HL-60 (cell line): ENCODE data around the gene HVCN1.

Experiments
- DNase-seq, 2 experiments: peaks; one replicate each; pipeline ENCODE4 v3.0.0-alpha.2; 2010 to 2020; ENCODE audit warnings: low read depth in 1 of 2, low spot score in 1 of 2
- H3K27ac ChIP-seq: fragments of 250-450 bp; sonication (Bioruptor Pico); replicated peaks from 2 replicates; pipeline ENCODE4 v1.5.1; 2020; ENCODE audit warnings: mild to moderate bottlenecking, moderate library complexity
- H3K27me3 ChIP-seq: fragments of 250-450 bp; sonication (Bioruptor Pico); 2 replicates; pipeline ENCODE4 v1.5.1; 2021; ENCODE audit warnings: mild to moderate bottlenecking, moderate library complexity; ENCODE audit not compliant: insufficient read depth, poor library complexity, severe bottlenecking
- H3K4me3 ChIP-seq: replicated peaks from 2 replicates; pipeline ENCODE4 v1.5.1; 2011; ENCODE audit warnings: mild to moderate bottlenecking, control low read depth, low read length; ENCODE audit not compliant: insufficient read depth
- GABPA ChIP-seq: IDR thresholded peaks from 2 replicates; pipeline ENCODE4 v1.6.1; 2012; ENCODE audit warnings: low read depth
- POLR2AphosphoS5 ChIP-seq: IDR thresholded peaks from 2 replicates; pipeline ENCODE4 v1.6.1; 2012; ENCODE audit warnings: low read depth
- REST ChIP-seq: IDR thresholded peaks from 2 replicates; pipeline ENCODE4 v1.6.1; 2012; ENCODE audit warnings: low read depth; ENCODE audit not compliant: insufficient replicate concordance
- SPI1 ChIP-seq: IDR thresholded peaks from 2 replicates; pipeline ENCODE4 v1.6.1; 2012; ENCODE audit warnings: low read depth, mild to moderate bottlenecking, borderline replicate concordance
- TF ChIP-seq, protein P1 (sequence below): IDR thresholded peaks from one replicate; pipeline ENCODE4 v1.5.1; 2011; ENCODE audit warnings: low read length, control low read depth, inconsistent platforms; ENCODE audit not compliant: insufficient read depth

The HVCN1 gene

DNA sequence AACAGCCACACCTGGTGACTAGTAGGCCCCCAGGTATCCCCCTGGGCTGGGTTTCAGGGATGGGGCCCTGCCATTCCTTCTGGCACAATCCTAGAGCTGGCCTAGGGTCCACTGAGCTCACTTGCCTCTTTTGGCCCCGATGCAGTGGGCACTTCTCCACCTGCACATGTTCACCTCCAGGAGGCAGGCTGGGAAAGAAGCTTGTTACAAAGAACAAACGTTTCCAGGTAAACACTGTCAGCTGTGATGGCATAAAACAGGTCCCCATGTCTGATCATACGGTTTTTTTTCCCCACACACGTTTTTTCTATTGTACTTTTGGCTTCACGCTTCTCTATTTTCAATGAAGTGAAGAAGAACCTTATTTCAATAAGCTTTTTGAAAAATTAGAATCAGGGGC is 15.8 kb upstream of the HVCN1 start:
- DNase-seq = no peak
- no peaks in the 10 kb centered on the region for H3K27me3 ChIP-seq
- no peak overlapping the region for H3K4me3 ChIP-seq
- no peak overlapping the region for H3K27ac ChIP-seq
- no peak for TF ChIP-seq GABPA
- no peak for TF ChIP-seq REST
- TF ChIP-seq, protein P1, sequence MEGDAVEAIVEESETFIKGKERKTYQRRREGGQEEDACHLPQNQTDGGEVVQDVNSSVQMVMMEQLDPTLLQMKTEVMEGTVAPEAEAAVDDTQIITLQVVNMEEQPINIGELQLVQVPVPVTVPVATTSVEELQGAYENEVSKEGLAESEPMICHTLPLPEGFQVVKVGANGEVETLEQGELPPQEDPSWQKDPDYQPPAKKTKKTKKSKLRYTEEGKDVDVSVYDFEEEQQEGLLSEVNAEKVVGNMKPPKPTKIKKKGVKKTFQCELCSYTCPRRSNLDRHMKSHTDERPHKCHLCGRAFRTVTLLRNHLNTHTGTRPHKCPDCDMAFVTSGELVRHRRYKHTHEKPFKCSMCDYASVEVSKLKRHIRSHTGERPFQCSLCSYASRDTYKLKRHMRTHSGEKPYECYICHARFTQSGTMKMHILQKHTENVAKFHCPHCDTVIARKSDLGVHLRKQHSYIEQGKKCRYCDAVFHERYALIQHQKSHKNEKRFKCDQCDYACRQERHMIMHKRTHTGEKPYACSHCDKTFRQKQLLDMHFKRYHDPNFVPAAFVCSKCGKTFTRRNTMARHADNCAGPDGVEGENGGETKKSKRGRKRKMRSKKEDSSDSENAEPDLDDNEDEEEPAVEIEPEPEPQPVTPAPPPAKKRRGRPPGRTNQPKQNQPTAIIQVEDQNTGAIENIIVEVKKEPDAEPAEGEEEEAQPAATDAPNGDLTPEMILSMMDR = no peak
- no peak for TF ChIP-seq POLR2AphosphoS5
- no peak for TF ChIP-seq SPI1

GRCh38 chr12:110704231-110704630 is 15.3 kb upstream of the HVCN1 start:
- Histone ChIP-seq H3K4me3 (no peak overlapping the region), H3K27ac (no peak overlapping the region), H3K27me3 (no peaks in the 10 kb centered on the region)
- no peak for DNase-seq
- TF ChIP-seq REST = no peak

GRCh38 chr12:110702081-110702480 is 13.2 kb upstream of the HVCN1 start:
- DNase-seq = no peak
- Histone ChIP-seq H3K27ac (no peak overlapping the region), H3K27me3 (no peaks in the 10 kb centered on the region), H3K4me3 (no peak overlapping the region)
- TF ChIP-seq POLR2AphosphoS5 (no peak), SPI1 (no peak), GABPA (no peak), REST (no peak)
- TF ChIP-seq, protein P1 = no peak
